ENCODE data around the gene PHOX2A.

Gene PHOX2A

GRCh38 chr11:72253392-72253791, 9.4 kb upstream of the PHOX2A start:
- Histone ChIP-seq H3K4me3 (ENCODE audit: severe bottlenecking) (no peak overlapping the region), H3K27ac (ENCODE audit: poor library complexity, severe bottlenecking) (no peak overlapping the region), H3K27me3 (ENCODE audit: insufficient read depth, poor library complexity, severe bottlenecking) (no peaks in the 10 kb centered on the region), H3K36me3 (ENCODE audit: low read depth) (no peaks in the 10 kb centered on the region), H3K9me3 (ENCODE audit: severe bottlenecking) (peaks cover 5% of the 10 kb centered on the region), H3K4me1 (ENCODE audit: insufficient read depth, poor library complexity, severe bottlenecking) (no peaks in the 10 kb centered on the region)
- no peak for ATAC-seq (ENCODE audit: low read depth)
- no peak for DNase-seq (ENCODE audit: low spot score)
- no peak for TF ChIP-seq CTCF (IDR thresholded peaks at IDR 0.05; ENCODE audit: poor library complexity, severe bottlenecking)

GRCh38 chr11:72251614-72252013, 7.6 kb upstream of the PHOX2A start:
- H3K36me3 ChIP-seq (ENCODE audit: low read depth) = no peaks in the 10 kb centered on the region
- DNase-seq (ENCODE audit: low spot score) = no peak
- TF ChIP-seq CTCF (IDR thresholded peaks at IDR 0.05; ENCODE audit: poor library complexity, severe bottlenecking) = no peak
- H3K4me3 ChIP-seq (ENCODE audit: severe bottlenecking) = no peak overlapping the region
- no peaks in the 10 kb centered on the region for H3K4me1 ChIP-seq (ENCODE audit: insufficient read depth, poor library complexity, severe bottlenecking)
- H3K27me3 ChIP-seq (ENCODE audit: insufficient read depth, poor library complexity, severe bottlenecking) = no peaks in the 10 kb centered on the region
- no peak for ATAC-seq (ENCODE audit: low read depth)
- no peak overlapping the region for H3K27ac ChIP-seq (ENCODE audit: poor library complexity, severe bottlenecking)
- peaks cover 5% of the 10 kb centered on the region for H3K9me3 ChIP-seq (ENCODE audit: severe bottlenecking)

GRCh38 chr11:72250661-72251464, 6.9 kb upstream of the PHOX2A start:
- H3K27ac ChIP-seq (ENCODE audit: poor library complexity, severe bottlenecking) = no peak overlapping the region
- H3K4me3 ChIP-seq (ENCODE audit: severe bottlenecking) = no peak overlapping the region
- no peaks in the 10 kb centered on the region for H3K4me1 ChIP-seq (ENCODE audit: insufficient read depth, poor library complexity, severe bottlenecking)
- H3K9me3 ChIP-seq (ENCODE audit: severe bottlenecking) = peaks cover 5% of the 10 kb centered on the region
- no peak for DNase-seq (ENCODE audit: low spot score)
- H3K36me3 ChIP-seq (ENCODE audit: low read depth) = no peaks in the 10 kb centered on the region
- H3K27me3 ChIP-seq (ENCODE audit: insufficient read depth, poor library complexity, severe bottlenecking) = no peaks in the 10 kb centered on the region
- no peak for ATAC-seq (ENCODE audit: low read depth)
- no peak for TF ChIP-seq CTCF (IDR thresholded peaks at IDR 0.05; ENCODE audit: poor library complexity, severe bottlenecking)

GRCh38 chr11:72249961-72250360, 6.0 kb upstream of the PHOX2A start:
- Histone ChIP-seq H3K36me3 (ENCODE audit: low read depth) (no peaks in the 10 kb centered on the region), H3K4me1 (ENCODE audit: insufficient read depth, poor library complexity, severe bottlenecking) (no peaks in the 10 kb centered on the region), H3K4me3 (ENCODE audit: severe bottlenecking) (no peak overlapping the region), H3K27ac (ENCODE audit: poor library complexity, severe bottlenecking) (no peak overlapping the region), H3K9me3 (ENCODE audit: severe bottlenecking) (peaks cover 5% of the 10 kb centered on the region), H3K27me3 (ENCODE audit: insufficient read depth, poor library complexity, severe bottlenecking) (peaks cover 8% of the 10 kb centered on the region)
- DNase-seq (ENCODE audit: low spot score) = no peak
- TF ChIP-seq CTCF (IDR thresholded peaks at IDR 0.05; ENCODE audit: poor library complexity, severe bottlenecking) = no peak
- ATAC-seq (ENCODE audit: low read depth) = no peak

GRCh38 chr11:72247584-72247983, 3.6 kb upstream of the PHOX2A start:
- Histone ChIP-seq H3K27me3 (ENCODE audit: insufficient read depth, poor library complexity, severe bottlenecking) (peaks cover 28% of the 10 kb centered on the region), H3K9me3 (ENCODE audit: severe bottlenecking) (no peaks in the 10 kb centered on the region), H3K36me3 (ENCODE audit: low read depth) (no peaks in the 10 kb centered on the region), H3K27ac (ENCODE audit: poor library complexity, severe bottlenecking) (no peak overlapping the region), H3K4me1 (ENCODE audit: insufficient read depth, poor library complexity, severe bottlenecking) (no peaks in the 10 kb centered on the region), H3K4me3 (ENCODE audit: severe bottlenecking) (no peak overlapping the region)
- no peak for TF ChIP-seq CTCF (IDR thresholded peaks at IDR 0.05; ENCODE audit: poor library complexity, severe bottlenecking)
- DNase-seq (ENCODE audit: low spot score) = no peak
- no peak for ATAC-seq (ENCODE audit: low read depth)

Data from RWPE2 (cell line).